HL-60 (cell line): ENCODE data around the gene RYR3.

Source experiments
- CTCF ChIP-seq: IDR thresholded peaks from one replicate; pipeline ENCODE4 v1.5.1; 2011; ENCODE audit warnings: low read length, control low read depth, inconsistent platforms; ENCODE audit not compliant: insufficient read depth
- POLR2AphosphoS5 ChIP-seq: IDR thresholded peaks from 2 replicates; pipeline ENCODE4 v1.6.1; 2012; ENCODE audit warnings: low read depth
- REST ChIP-seq: IDR thresholded peaks from 2 replicates; pipeline ENCODE4 v1.6.1; 2012; ENCODE audit warnings: low read depth; ENCODE audit not compliant: insufficient replicate concordance

GRCh38 chr15:33448961-33449606 is 138.3 kb downstream of the RYR3 start:
- TF ChIP-seq CTCF (no peak), POLR2AphosphoS5 (no peak), REST (no peak)
